Fibroblast of skin of left quadriceps (primary cell): Measurements from ENCODE around the gene LRCH2.

ENCODE experiments used
- DNase-seq, 2 experiments: peaks; one replicate each; pipeline ENCODE4 v3.0.0-alpha.2; 2013; ENCODE audit warnings: low read depth in 2 of 2

LRCH2 gene

GRCh38 chrX:115204040-115204439 is 29.9 kb downstream of the LRCH2 start:
- no peak for DNase-seq

GRCh38 chrX:115192244-115192700 is 41.6 kb downstream of the LRCH2 start:
- no peak for DNase-seq

GRCh38 chrX:115191490-115192243 is 42.2 kb downstream of the LRCH2 start:
- no peak for DNase-seq

- no peak for DNase-seq
Observed at GRCh38 chrX:115190636-115191489, 43.0 kb downstream of the LRCH2 start.

- no peak for DNase-seq
Observed at GRCh38 chrX:115189646-115190635, 44.0 kb downstream of the LRCH2 start.

- DNase-seq: no peak
Observed at GRCh38 chrX:115189110-115189509, 44.8 kb downstream of the LRCH2 start, which contains the start of gene RBMXL3. TSS of gene RBMXL3 (plus strand) at chrX:115189410. CDS start at chrX:115189442, 32 bp downstream.

DNA sequence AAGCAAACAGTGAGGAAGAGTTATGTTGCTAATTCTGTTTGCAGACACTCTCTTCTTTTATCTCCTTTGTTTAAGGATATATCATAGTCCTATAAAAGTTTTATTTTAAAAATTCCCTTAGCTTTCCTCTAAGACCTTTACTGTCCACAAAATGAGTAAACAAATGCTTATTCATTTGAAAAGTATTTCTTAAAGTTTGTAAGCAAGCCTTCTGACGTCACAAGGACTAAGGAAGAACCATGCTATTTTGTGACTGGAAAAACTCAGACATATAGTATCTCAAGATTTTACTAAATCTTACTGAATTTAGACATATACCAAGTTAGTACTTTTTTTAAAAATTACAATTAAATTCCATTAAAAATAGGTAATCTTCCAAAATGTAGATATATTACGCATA is 49.9 kb downstream of the LRCH2 start:
- DNase-seq: no peak

- DNase-seq: no peak
Observed at GRCh38 chrX:115178473-115178872, 55.4 kb downstream of the LRCH2 start.

- no peak for DNase-seq
Observed at GRCh38 chrX:115177932-115178331, 56.0 kb downstream of the LRCH2 start.

GRCh38 chrX:115174548-115174947 is 59.3 kb downstream of the LRCH2 start:
- peak in 1 of 2 experiments; percentile 0 for DNase-seq

- no peak for DNase-seq
Observed at GRCh38 chrX:115173181-115173580, 60.7 kb downstream of the LRCH2 start.

DNA sequence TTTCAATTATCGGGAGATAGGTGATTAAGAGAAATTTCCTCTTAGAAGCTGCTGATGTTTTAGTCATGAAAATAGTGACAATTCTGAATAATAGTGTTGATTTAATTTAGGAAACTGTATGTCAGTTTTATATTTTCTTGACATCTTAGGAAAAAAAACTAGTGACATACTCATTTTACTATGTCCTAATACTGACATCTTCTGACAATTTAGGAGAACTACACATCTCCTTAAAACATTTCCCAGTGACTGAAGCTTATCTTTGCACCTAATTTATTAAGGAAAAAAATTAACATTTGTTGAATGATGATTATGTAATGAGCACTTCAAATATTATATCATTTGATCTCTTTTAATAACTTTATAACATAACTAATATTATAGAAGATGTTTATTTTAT is 86.7 kb downstream of the LRCH2 start:
- DNase-seq: no peak

- no peak for DNase-seq
Observed at GRCh38 chrX:115142057-115142456, 91.8 kb downstream of the LRCH2 start.

GRCh38 chrX:115138040-115138439 is 95.9 kb downstream of the LRCH2 start:
- DNase-seq: no peak

DNA sequence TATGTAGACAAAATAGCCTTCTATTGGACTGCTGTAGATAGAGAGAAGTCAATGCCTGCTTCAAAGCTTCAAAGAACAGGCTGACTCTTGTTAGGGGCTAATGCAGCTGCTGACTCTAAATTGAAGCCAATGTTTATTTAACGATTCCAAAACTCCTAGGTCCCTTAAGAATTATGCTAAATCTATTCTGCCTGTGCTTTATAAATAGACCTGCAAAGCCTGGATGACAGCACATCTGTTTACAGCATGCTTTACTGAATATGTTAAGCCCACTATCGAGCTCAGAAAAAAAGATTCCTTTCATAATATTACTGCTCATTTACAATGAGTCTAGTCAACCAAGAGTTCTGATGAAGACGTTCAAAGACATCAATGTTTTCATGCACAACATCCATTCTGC is 99.5 kb downstream of the LRCH2 start:
- DNase-seq: no peak

DNA sequence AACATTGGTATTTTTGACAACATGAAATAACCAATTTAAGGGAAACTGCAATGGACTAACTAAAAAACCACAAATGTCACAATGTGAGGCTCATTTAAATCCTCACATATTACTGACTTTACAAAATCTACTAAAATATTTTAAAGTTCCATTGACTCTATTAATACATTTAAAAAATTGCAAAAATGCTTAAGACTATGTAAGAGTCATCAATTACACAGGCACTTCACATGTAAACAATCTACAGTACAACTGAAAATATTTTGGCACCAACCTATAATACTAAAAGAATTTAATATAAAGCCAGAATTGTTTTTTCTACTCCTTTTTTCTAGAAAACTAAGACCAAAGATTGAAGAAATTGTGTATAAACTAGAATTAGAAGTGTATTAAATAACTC is 121.5 kb downstream of the LRCH2 start:
- DNase-seq: no peak

GRCh38 chrX:115098897-115099296 is 135.0 kb downstream of the LRCH2 start:
- DNase-seq: no peak

- DNase-seq: no peak
Observed at GRCh38 chrX:115093191-115093590, 140.7 kb downstream of the LRCH2 start.

- no peak for DNase-seq
Observed at GRCh38 chrX:115089419-115089818, 144.5 kb downstream of the LRCH2 start.

GRCh38 chrX:115068896-115069295 is 165.0 kb downstream of the LRCH2 start:
- DNase-seq: no peak

DNA sequence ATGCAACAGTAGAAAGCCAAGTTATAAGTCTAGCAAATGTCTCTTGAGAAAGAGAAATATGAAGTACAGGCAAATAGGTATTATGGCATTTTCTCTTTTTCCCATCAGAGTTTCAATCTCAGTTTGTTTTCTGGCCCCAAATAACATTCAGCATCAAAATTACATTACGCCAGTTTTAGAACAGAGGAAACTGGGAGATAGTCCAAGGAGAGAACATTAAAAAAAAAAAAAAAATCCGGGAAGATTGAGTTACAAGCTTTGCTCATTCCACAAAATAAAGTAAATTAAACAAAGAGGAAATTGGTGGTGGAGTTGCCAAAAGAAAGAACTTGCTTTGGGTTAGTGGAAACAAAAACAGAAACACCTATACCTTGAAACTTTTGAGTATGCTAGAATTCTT is 166.1 kb downstream of the LRCH2 start:
- no peak for DNase-seq

GRCh38 chrX:115065304-115065703 is 168.6 kb downstream of the LRCH2 start:
- no peak for DNase-seq
